ENCODE measurements around the gene ASB11. TPM values are rescaled to one million over a fixed set of nuclear protein-coding genes. Genes with fewer than 3 reads are reported as not detected.
"Not testable (repeated sequence)": the region's sequence is repeated elsewhere in the genome, so short reads cannot be mapped to it uniquely, and the experiment has no call there.

Gene ASB11
- total and polyA plus RNA-seq, 3 donors from 2014 or later = not detected

GRCh38 chrX:15298201-15298600 lies 17.2 kb downstream of the ASB11 start:
- Histone ChIP-seq H3K4me1 (no peaks in the 10 kb centered on the region), H3K9me3 (no peaks in the 10 kb centered on the region), H3K36me3 (ENCODE audit: low read depth, missing control alignments) (no peaks in the 10 kb centered on the region), H3K27ac (no peak overlapping the region), H3K4me3 (no peak overlapping the region), H3K27me3 (no peaks in the 10 kb centered on the region)
- WGBS, 2 donors = 70 to 79% methylated on average over 2 of the region's 2 CpGs
- DNase-seq = no peak
- intact Hi-C loops (cut with DNase I; ENCODE audit: low total_unique reads) = no loop called here
- TF ChIP-seq CTCF (IDR thresholded peaks at IDR 0.05) (no peak), POLR2A (IDR thresholded peaks at IDR 0.05) (no peak)

DNA sequence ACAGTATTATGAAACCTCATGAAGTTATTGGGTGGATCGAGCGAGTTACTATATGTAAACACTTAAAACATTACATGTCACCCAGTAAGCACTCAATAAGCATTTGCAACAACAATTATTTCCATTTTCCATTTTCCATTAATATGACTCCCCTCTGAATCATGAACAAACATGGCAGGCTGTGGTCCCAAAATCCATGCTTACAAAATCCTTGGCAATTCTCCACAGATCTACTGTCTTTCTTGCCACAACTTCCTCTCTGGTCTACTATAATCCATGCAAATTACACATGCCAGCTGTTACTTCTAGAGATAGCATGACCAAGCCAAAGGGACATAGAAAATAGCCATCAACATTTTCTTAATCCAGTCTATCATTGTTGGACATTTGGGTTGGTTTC lies 22.0 kb downstream of the ASB11 start:
- WGBS, 2 donors = 88 to 100% methylated on average over 2 of the region's 2 CpGs
- Histone ChIP-seq H3K9me3 (no peaks in the 10 kb centered on the region), H3K27ac (no peak overlapping the region), H3K27me3 (no peaks in the 10 kb centered on the region), H3K36me3 (ENCODE audit: low read depth, missing control alignments) (no peaks in the 10 kb centered on the region), H3K4me3 (no peak overlapping the region), H3K4me1 (no peaks in the 10 kb centered on the region)
- DNase-seq = no peak
- intact Hi-C loops (cut with DNase I; ENCODE audit: low total_unique reads) = no loop called here
- no peak for TF ChIP-seq CTCF (IDR thresholded peaks at IDR 0.05)
- TF ChIP-seq POLR2A (IDR thresholded peaks at IDR 0.05) = no peak

DNA sequence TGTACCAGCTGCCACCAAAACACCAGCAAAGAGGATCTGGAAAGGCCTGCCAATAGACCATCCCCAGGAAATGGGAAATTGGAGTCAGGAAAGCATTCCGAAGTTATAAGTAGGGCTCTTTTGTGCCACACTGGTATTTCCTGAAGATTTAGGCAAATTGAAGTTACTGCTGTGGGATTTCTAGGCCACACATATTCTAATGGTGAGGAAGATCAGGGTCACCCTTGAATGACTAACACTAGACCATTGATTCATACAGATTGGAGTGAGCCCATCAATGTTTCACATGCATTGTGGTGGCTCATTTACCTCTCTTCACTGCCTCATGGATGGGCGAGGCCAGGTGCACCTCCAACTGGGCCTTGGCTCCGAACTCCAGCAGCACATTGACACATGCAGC lies 22.6 kb downstream of the ASB11 start:
- Histone ChIP-seq H3K4me1 (no peaks in the 10 kb centered on the region), H3K27me3 (no peaks in the 10 kb centered on the region), H3K4me3 (no peak overlapping the region), H3K9me3 (no peaks in the 10 kb centered on the region), H3K36me3 (ENCODE audit: low read depth, missing control alignments) (no peaks in the 10 kb centered on the region), H3K27ac (no peak overlapping the region)
- WGBS, 2 donors = 83 to 98% methylated on average over 3 of the region's 3 CpGs
- intact Hi-C loops (cut with DNase I; ENCODE audit: low total_unique reads) = no loop called here
- no peak for DNase-seq
- TF ChIP-seq POLR2A (IDR thresholded peaks at IDR 0.05) (no peak), CTCF (IDR thresholded peaks at IDR 0.05) (no peak)

- 14 to 47% methylated on average over 1 of the region's 1 CpG for WGBS, 2 donors
- intact Hi-C loops (cut with DNase I; ENCODE audit: low total_unique reads) = no loop called here
- H3K4me1 ChIP-seq = no peaks in the 10 kb centered on the region
- no peak for DNase-seq
- no peaks in the 10 kb centered on the region for H3K9me3 ChIP-seq
- TF ChIP-seq POLR2A (IDR thresholded peaks at IDR 0.05) (no peak), CTCF (IDR thresholded peaks at IDR 0.05) (no peak)
- no peak overlapping the region for H3K27ac ChIP-seq
- no peaks in the 10 kb centered on the region for H3K27me3 ChIP-seq
- no peaks in the 10 kb centered on the region for H3K36me3 ChIP-seq (ENCODE audit: low read depth, missing control alignments)
- no peak overlapping the region for H3K4me3 ChIP-seq
Measured at GRCh38 chrX:15277604-15278003, 37.8 kb downstream of the ASB11 start.

DNA sequence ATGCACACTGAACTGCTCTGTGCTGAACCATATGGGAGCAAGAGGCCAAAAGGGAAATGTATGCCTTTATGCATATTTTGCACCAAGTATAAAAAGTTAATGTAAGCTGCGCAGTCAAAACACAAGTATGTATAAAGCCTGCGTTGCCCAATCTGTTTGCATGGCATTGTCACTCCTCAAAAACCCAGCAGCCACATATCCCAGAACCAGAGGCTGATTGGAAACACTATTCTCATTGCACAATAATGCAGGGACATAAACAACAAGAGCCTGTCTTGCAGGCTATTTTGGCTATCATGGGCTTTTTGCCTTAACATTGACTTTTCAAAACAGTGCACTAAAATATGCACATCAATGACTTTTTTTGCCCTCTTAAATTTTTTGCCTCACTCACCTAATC lies 40.5 kb downstream of the ASB11 start:
- DNase-seq = no peak
- TF ChIP-seq POLR2A (IDR thresholded peaks at IDR 0.05) (no peak), CTCF (IDR thresholded peaks at IDR 0.05) (no peak)
- no peaks in the 10 kb centered on the region for H3K9me3 ChIP-seq
- H3K36me3 ChIP-seq (ENCODE audit: low read depth, missing control alignments) = no peaks in the 10 kb centered on the region
- intact Hi-C loops (cut with DNase I; ENCODE audit: low total_unique reads) = no loop called here
- no peak overlapping the region for H3K4me3 ChIP-seq
- H3K27me3 ChIP-seq = no peaks in the 10 kb centered on the region
- H3K4me1 ChIP-seq = no peaks in the 10 kb centered on the region
- WGBS, 2 donors = 90 to 95% methylated on average over 2 of the region's 2 CpGs
- no peak overlapping the region for H3K27ac ChIP-seq

DNA sequence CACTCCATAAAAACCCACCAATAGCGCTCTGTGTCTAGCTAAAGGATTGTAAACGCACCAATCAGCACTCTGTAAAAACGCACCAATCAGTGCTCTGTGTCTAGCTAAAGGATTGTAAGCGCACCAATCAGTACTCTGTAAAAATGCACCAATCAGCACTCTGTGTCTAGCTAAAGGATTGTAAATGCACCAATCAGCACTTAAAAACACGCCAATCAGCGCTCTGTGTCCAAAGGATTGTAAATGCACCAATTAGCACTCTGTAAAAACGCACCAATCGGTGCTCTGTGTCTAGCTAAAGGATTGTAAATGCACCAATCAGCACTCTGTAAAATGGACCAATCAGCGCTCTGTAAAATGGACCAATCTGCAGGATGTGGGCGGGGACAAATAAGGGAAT lies 42.2 kb downstream of the ASB11 start:
- DNase-seq; H3K4me1 ChIP-seq; H3K9me3 ChIP-seq; H3K36me3 ChIP-seq (ENCODE audit: low read depth, missing control alignments); intact Hi-C loops (cut with DNase I; ENCODE audit: low total_unique reads); H3K27ac ChIP-seq; H3K4me3 ChIP-seq; H3K27me3 ChIP-seq: not testable (repeated sequence)
- 93 to 95% methylated on average over 10 of the region's 10 CpGs for WGBS, 2 donors
